GF-D8 (cell line): ENCODE data around the gene LIN7A.

ENCODE experiments used
- DNase-seq: peaks from one replicate; lab custom pipeline; 2025; lab: John Stamatoyannopoulos, UW

LIN7A gene

GRCh38 chr12:80749456-80749855 lies 188.3 kb downstream of the LIN7A start:
- DNase-seq = no peak

- no peak for DNase-seq
These were observed 189.9 kb downstream of the LIN7A start for GRCh38 chr12:80747800-80748199.

GRCh38 chr12:80745851-80746505 lies 191.8 kb downstream of the LIN7A start:
- no peak for DNase-seq
